Endothelial cell of umbilical vein (primary cell): ENCODE data around the gene NCOA7. TPM values are rescaled to one million over a fixed set of nuclear protein-coding genes. Genes with fewer than 3 reads are reported as not detected.

Experiments
- BruUV-seq: library from RNA; stranded (reverse); fragments of 400-500 nt; replicated peaks from 2 replicates; lab custom pipeline; 2021; lab: Mats Ljungman, UMichigan
- CTCF ChIA-PET: fragments of 300-600, 350-600 bp; sonication (Branson Sonifier 250); formaldehyde crosslinking; loops from one replicate; lab custom pipeline; 2021; ENCODE audit warnings: antibody characterized with exemption, inconsistent platforms; lab: Charles Lee
- POLR2A ChIA-PET: fragments of 300-600, 350-600 bp; sonication (Branson Sonifier 250); formaldehyde crosslinking; loops from one replicate; lab custom pipeline; 2021; ENCODE audit warnings: antibody characterized with exemption, inconsistent platforms; lab: Charles Lee
- DNase-seq: peaks from one replicate; pipeline ENCODE4 v3.0.0-alpha.2; 2011; ENCODE audit warnings: low read depth, low spot score
- FAIRE-seq: peaks from 2 replicates; lab custom pipeline; 2011; peaks lifted over from hg19 to GRCh38; lab: Jason Lieb, UNC
- H2AFZ ChIP-seq: 2 replicates; pipeline ENCODE4 v1.6.0; 2012; ENCODE audit warnings: low read depth, low read length, control low read depth, inconsistent platforms
- H3K27ac ChIP-seq: 2 replicates; pipeline ENCODE4 v1.5.1; 2011; ENCODE audit warnings: low read depth, mild to moderate bottlenecking, control low read depth, low read length, moderate library complexity; ENCODE audit not compliant: insufficient read depth
- H3K27me3 ChIP-seq, 2 experiments: 2 replicates each; pipeline versions ENCODE4 v1.6.0 to v1.6.1; 2011; ENCODE audit warnings: low read length in 2 of 2, mixed read lengths in 1 of 2; ENCODE audit not compliant: control insufficient read depth in 2 of 2, insufficient read depth in 2 of 2
- H3K36me3 ChIP-seq, 2 experiments: 2 replicates in 1 of 2; 3 replicates in 1 of 2; pipeline ENCODE4 v1.5.1; 2011; ENCODE audit warnings: low read length in 2 of 2, mild to moderate bottlenecking in 1 of 2, moderate library complexity in 1 of 2; ENCODE audit not compliant: control insufficient read depth in 2 of 2, insufficient read depth in 2 of 2; ENCODE audit errors: extremely low read depth in 1 of 2
- H3K4me1 ChIP-seq: 3 replicates; pipeline ENCODE4 v1.5.1; 2011; ENCODE audit warnings: mild to moderate bottlenecking, low read length; ENCODE audit not compliant: control insufficient read depth, insufficient read depth; ENCODE audit errors: extremely low read depth
- H3K4me2 ChIP-seq: 2 replicates; pipeline ENCODE4 v1.6.1; 2011; ENCODE audit warnings: low read length, control low read depth, mixed read lengths; ENCODE audit not compliant: insufficient read depth
- H3K4me3 ChIP-seq, 3 experiments: fragments of 200-600 bp in 1 of 3; sonication (generic), shearing (Covaris generic) in 1 of 3; replicated peaks in 1 of 3; 2 replicates each; pipeline ENCODE4 v1.5.1; 2011 to 2016; ENCODE audit warnings: control low read depth in 3 of 3, low read length in 3 of 3, mild to moderate bottlenecking in 2 of 3, inconsistent platforms in 1 of 3, low read depth in 1 of 3, moderate library complexity in 1 of 3; ENCODE audit not compliant: insufficient read depth in 1 of 3
- H3K79me2 ChIP-seq: 2 replicates; pipeline ENCODE4 v1.6.0; 2012; ENCODE audit warnings: low read length, inconsistent platforms; ENCODE audit not compliant: control insufficient read depth, insufficient read depth
- H3K9ac ChIP-seq: replicated peaks from 2 replicates; pipeline ENCODE3; 2011; ENCODE audit warnings: low read length, control low read depth; ENCODE audit not compliant: insufficient read depth; ENCODE audit errors: extremely low read depth
- H3K9me1 ChIP-seq: replicated peaks from 3 replicates; pipeline ENCODE4 v1.6.0; 2011; ENCODE audit warnings: mild to moderate bottlenecking, low read length; ENCODE audit not compliant: control insufficient read depth, insufficient read depth; ENCODE audit errors: extremely low read depth
- H3K9me3 ChIP-seq: replicated peaks from 2 replicates; pipeline ENCODE4 v1.5.1; 2012; ENCODE audit warnings: low read length, inconsistent platforms; ENCODE audit not compliant: control insufficient read depth, insufficient read depth
- H4K20me1 ChIP-seq: replicated peaks from 2 replicates; pipeline ENCODE3; 2011; ENCODE audit warnings: mild to moderate bottlenecking, low read length; ENCODE audit not compliant: control insufficient read depth, insufficient read depth; ENCODE audit errors: extremely low read depth
- CTCF ChIP-seq, 2 donors: IDR thresholded peaks; 1 replicate in 1 of 2; 2 replicates in 1 of 2; pipeline ENCODE4 v1.5.1; 2011; ENCODE audit warnings: low read length in 2 of 2, mild to moderate bottlenecking in 2 of 2, moderate library complexity in 2 of 2, control low read depth in 1 of 2, inconsistent platforms in 1 of 2, low read depth in 1 of 2; ENCODE audit not compliant: insufficient read depth in 1 of 2; ENCODE audit errors: extremely low read depth in 1 of 2
- EZH2 ChIP-seq: IDR thresholded peaks from 2 replicates; pipeline ENCODE4 v1.6.1; 2012; ENCODE audit warnings: borderline replicate concordance, low read depth, mild to moderate bottlenecking, moderate library complexity, low read length, inconsistent platforms; ENCODE audit not compliant: severe bottlenecking
- FOS ChIP-seq: IDR thresholded peaks from 2 replicates; pipeline ENCODE4 v1.6.1; 2011; ENCODE audit warnings: mild to moderate bottlenecking, low read length, moderate library complexity, borderline replicate concordance; ENCODE audit not compliant: insufficient read depth
- GATA2 ChIP-seq: IDR thresholded peaks from 2 replicates; pipeline ENCODE4 v1.7.0; 2011; ENCODE audit warnings: low read depth, mild to moderate bottlenecking, moderate library complexity, mixed read lengths, low read length; ENCODE audit not compliant: insufficient read length, insufficient read depth
- JUN ChIP-seq: IDR thresholded peaks from 2 replicates; pipeline ENCODE4 v1.6.1; 2011; ENCODE audit warnings: borderline replicate concordance, low read depth; ENCODE audit not compliant: insufficient read length, insufficient read depth
- MAX ChIP-seq: IDR thresholded peaks from 2 replicates; pipeline ENCODE4 v1.6.1; 2011; ENCODE audit not compliant: insufficient read depth, insufficient read length
- MYC ChIP-seq: IDR thresholded peaks from one replicate; pipeline ENCODE4 v1.6.1; 2011; ENCODE audit warnings: mild to moderate bottlenecking, low read depth, low read length
- POLR2A ChIP-seq: IDR thresholded peaks from 2 replicates; pipeline ENCODE4 v1.6.1; 2012; ENCODE audit warnings: low read depth, mild to moderate bottlenecking, control low read depth, low read length
- POLR2AphosphoS5 ChIP-seq: IDR thresholded peaks from 2 replicates; pipeline ENCODE4 v1.6.1; 2012; ENCODE audit warnings: low read depth, mild to moderate bottlenecking, control low read depth, low read length, moderate library complexity; ENCODE audit not compliant: insufficient read depth
- dilution Hi-C: fragments of 300-500 bp; cut with MboI; formaldehyde crosslinking; loops from one replicate; pipeline ENCODE4 v1.15.0; 2019; ENCODE audit warnings: low sequenced_read_pairs; ENCODE audit not compliant: extremely low pct_ligation_motif_present
- intact Hi-C: fragments of 100-400 bp; cut with micrococcal nuclease; formaldehyde crosslinking; loops from one replicate; pipeline ENCODE4 v1.10.0; 2022
- polyA plus RNA-seq, 4 experiments: library from polyadenylated mRNA; depleted of rRNA in 3 of 4; stranded (reverse) in 3 of 4; unstranded in 1 of 4; fragments of >200 nt; gene quantifications; 2 replicates each; pipeline versions ENCODE4 v1.2.1 to v1.2.3, GENCODE V29; 2011 to 2012; ENCODE audit warnings: missing spikeins in 1 of 4
- total RNA-seq: library from RNA; stranded (reverse); gene quantifications from 2 replicates; pipeline ENCODE4 v1.2.3, GENCODE V29; 2021

The NCOA7 gene
- total and polyA plus RNA-seq, 2 donors (not counting 3 experiments of a cell fraction or from before 2014, with no cell fraction given): 27.7 to 71.2 TPM

GRCh38 chr6:125869427-125869826 lies 78.7 kb downstream of the NCOA7 start:
- Histone ChIP-seq H3K9me1 (no peaks in the 10 kb centered on the region), H3K4me1 (peaks cover 5% of the 10 kb centered on the region), H3K27me3 (no peaks in the 10 kb centered on the region), H3K9me3 (no peaks in the 10 kb centered on the region), H3K4me3 (no peak overlapping the region), H3K4me2 (no peak overlapping the region), H3K36me3 (no peaks in the 10 kb centered on the region), H3K79me2 (no peaks in the 10 kb centered on the region), H2AFZ (no peak overlapping the region), H4K20me1 (no peaks in the 10 kb centered on the region), H3K27ac (no peak overlapping the region), H3K9ac (no peak overlapping the region)
- dilution Hi-C loops: no loop called here
- ChIA-PET CTCF (interaction anchor here (1.8 kb wide), 1 partner anchor 9 kb away, joined by 4 read pairs; no protein-coding TSS in a partner anchor), POLR2A (no interaction called here)
- no TSS peak for BruUV-seq
- FAIRE-seq (no peak), DNase-seq (no peak)
- intact Hi-C loops: no loop called here
- no peak for TF ChIP-seq POLR2AphosphoS5
- no peak for TF ChIP-seq GATA2
- no peak for TF ChIP-seq MYC
- no peak for TF ChIP-seq EZH2
- no peak for TF ChIP-seq JUN
- TF ChIP-seq FOS: no peak
- TF ChIP-seq MAX: no peak
- TF ChIP-seq POLR2A: no peak
- no peak for TF ChIP-seq CTCF (IDR thresholded peaks at IDR 0.05; ENCODE audit: extremely low read depth in 1 of 2, insufficient read depth in 1 of 2, low read depth in 1 of 2, low read length in 2 of 2)
